SU-DHL-6 (cell line): ENCODE data around the gene RASSF3.

ENCODE experiments used
- H2AFZ ChIP-seq: fragments of 200-600 bp; sonication (generic); 2 replicates; pipeline ENCODE4 v1.6.1; 2014; ENCODE audit warnings: low read depth, mild to moderate bottlenecking, moderate library complexity, mixed read lengths, antibody characterized with exemption, low read length; ENCODE audit not compliant: severe bottlenecking
- H3F3A ChIP-seq: fragments of 200-600 bp; shearing (Covaris generic); 2 replicates; pipeline ENCODE4 v1.6.0; 2016; ENCODE audit warnings: antibody characterized with exemption, mild to moderate bottlenecking; ENCODE audit not compliant: insufficient read depth
- H3K27ac ChIP-seq: fragments of 200-600 bp; sonication (generic); 2 replicates; pipeline ENCODE4 v1.5.1; 2016; ENCODE audit warnings: low read depth, mild to moderate bottlenecking, low read length, moderate library complexity, mixed read lengths
- H3K27me3 ChIP-seq: fragments of 200-600 bp; sonication (generic), shearing (Covaris generic); 2 replicates; pipeline ENCODE4 v1.6.0; 2014; ENCODE audit warnings: mild to moderate bottlenecking, low read length
- H3K36me3 ChIP-seq: fragments of 200-600 bp; sonication (generic); 2 replicates; pipeline ENCODE4 v1.6.1; 2014; ENCODE audit warnings: mild to moderate bottlenecking, low read length, mixed read lengths
- H3K4me2 ChIP-seq: fragments of 300-600, 200-600 bp; shearing (Covaris generic), sonication (generic); 2 replicates; pipeline ENCODE4 v1.6.0; 2014; ENCODE audit warnings: low read length, low read depth, mild to moderate bottlenecking; ENCODE audit not compliant: poor library complexity, severe bottlenecking
- H3K4me3 ChIP-seq: fragments of 200-600 bp; sonication (generic); 2 replicates; pipeline ENCODE4 v1.5.1; 2014; ENCODE audit warnings: antibody characterized with exemption, low read length, mild to moderate bottlenecking, mixed read lengths; ENCODE audit not compliant: insufficient read depth, poor library complexity, severe bottlenecking
- H3K79me2 ChIP-seq: fragments of 200-600 bp; sonication (generic); 2 replicates; pipeline ENCODE4 v1.6.1; 2014; ENCODE audit warnings: mild to moderate bottlenecking, low read length, moderate library complexity; ENCODE audit not compliant: insufficient read depth
- H3K9ac ChIP-seq: fragments of 200-600 bp; sonication (generic); 2 replicates; pipeline ENCODE4 v1.7.0; 2014; ENCODE audit warnings: mild to moderate bottlenecking, low read length
- H3K9me2 ChIP-seq: fragments of 200-600 bp; sonication (generic); replicated peaks from 2 replicates; pipeline ENCODE4 v1.6.1; 2014; ENCODE audit warnings: low read length; ENCODE audit not compliant: insufficient read depth
- H3K9me3 ChIP-seq: fragments of 200-600 bp; sonication (generic); 2 replicates; pipeline ENCODE4 v1.6.1; 2014; ENCODE audit warnings: low read length, mixed read lengths; ENCODE audit not compliant: insufficient read depth
- H4K20me1 ChIP-seq: fragments of 200-600 bp; sonication (generic); 2 replicates; pipeline ENCODE4 v1.6.1; 2014; ENCODE audit warnings: low read depth, mild to moderate bottlenecking, antibody characterized with exemption, low read length, moderate library complexity, mixed read lengths
- EZH2phosphoT487 ChIP-seq: fragments of 200-600 bp; sonication (generic), shearing (Covaris generic); conservative IDR thresholded peaks from 2 replicates; pipeline ENCODE4 v1.6.1; 2018; ENCODE audit warnings: mild to moderate bottlenecking, antibody characterized with exemption, low read length, moderate library complexity, mixed read lengths
- TF ChIP-seq, protein P1 (sequence below): fragments of 200-600 bp; sonication (generic); IDR thresholded peaks from one replicate; pipeline ENCODE4 v1.5.1; 2017; ENCODE audit warnings: antibody characterized with exemption, mild to moderate bottlenecking, low read length, moderate library complexity; ENCODE audit not compliant: insufficient read depth, poor library complexity, severe bottlenecking

The RASSF3 gene

DNA sequence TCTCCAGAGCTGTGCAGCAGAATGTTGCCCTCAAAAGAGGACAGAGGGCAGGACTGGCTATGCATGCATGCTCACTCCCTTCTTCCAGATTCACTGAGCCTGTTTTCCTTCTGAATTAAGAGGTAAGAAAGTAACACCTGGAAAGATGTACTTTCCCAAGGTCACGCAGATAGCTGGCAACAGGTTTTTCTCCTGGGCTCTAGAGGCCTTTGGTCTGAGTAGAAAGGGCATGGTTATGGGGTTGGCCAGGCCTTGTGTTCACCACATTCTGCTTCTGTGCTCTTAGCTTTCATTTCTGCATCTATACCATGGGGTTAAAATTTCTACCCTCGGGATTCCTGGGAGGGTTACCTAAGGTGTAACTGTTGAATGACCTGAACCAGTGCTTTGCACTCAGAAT is 57.5 kb downstream of the RASSF3 start:
- no peaks in the 10 kb centered on the region for H3K9me3 ChIP-seq
- H3K36me3 ChIP-seq: no peaks in the 10 kb centered on the region
- no peaks in the 10 kb centered on the region for H3K9me2 ChIP-seq
- H3F3A ChIP-seq: no peaks in the 10 kb centered on the region
- no peak overlapping the region for H2AFZ ChIP-seq
- no peak overlapping the region for H3K9ac ChIP-seq
- no peak overlapping the region for H3K4me3 ChIP-seq
- H3K4me2 ChIP-seq: no peak overlapping the region
- H4K20me1 ChIP-seq: no peaks in the 10 kb centered on the region; the same call in 1 of the 2 replicates
- H3K79me2 ChIP-seq: peaks cover 51% of the 10 kb centered on the region
- H3K27me3 ChIP-seq: no peaks in the 10 kb centered on the region
- TF ChIP-seq, protein P1, sequence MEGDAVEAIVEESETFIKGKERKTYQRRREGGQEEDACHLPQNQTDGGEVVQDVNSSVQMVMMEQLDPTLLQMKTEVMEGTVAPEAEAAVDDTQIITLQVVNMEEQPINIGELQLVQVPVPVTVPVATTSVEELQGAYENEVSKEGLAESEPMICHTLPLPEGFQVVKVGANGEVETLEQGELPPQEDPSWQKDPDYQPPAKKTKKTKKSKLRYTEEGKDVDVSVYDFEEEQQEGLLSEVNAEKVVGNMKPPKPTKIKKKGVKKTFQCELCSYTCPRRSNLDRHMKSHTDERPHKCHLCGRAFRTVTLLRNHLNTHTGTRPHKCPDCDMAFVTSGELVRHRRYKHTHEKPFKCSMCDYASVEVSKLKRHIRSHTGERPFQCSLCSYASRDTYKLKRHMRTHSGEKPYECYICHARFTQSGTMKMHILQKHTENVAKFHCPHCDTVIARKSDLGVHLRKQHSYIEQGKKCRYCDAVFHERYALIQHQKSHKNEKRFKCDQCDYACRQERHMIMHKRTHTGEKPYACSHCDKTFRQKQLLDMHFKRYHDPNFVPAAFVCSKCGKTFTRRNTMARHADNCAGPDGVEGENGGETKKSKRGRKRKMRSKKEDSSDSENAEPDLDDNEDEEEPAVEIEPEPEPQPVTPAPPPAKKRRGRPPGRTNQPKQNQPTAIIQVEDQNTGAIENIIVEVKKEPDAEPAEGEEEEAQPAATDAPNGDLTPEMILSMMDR: no peak
- no peak for TF ChIP-seq EZH2phosphoT487
- H3K27ac ChIP-seq: no peak overlapping the region

DNA sequence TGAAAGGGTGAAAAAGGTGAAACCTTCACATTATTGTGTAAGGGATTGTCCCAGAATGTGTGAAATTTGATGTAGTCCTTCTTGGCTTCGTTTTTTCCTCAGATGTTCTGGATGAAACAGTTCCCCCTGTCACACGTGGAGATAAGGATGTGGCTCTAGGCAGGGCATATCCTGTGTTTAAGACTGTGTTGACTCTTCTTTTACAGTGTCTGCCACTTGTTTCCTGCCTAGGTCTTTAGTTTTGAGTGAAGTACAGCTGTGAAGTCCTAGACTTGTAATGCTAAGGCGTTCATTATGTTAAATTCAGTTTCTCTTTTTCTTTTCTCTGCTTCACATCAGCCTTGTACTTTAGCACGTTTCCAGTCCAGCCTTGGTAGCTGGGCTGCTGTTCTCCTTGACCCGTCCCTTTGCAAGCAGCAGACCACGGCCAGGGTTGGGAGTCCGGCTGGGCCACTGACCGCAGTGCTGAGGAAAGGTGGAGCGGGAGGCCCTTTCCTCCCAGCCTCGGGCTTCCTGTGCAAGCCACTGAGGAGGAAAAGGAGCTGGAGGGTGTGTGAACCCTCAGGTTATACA is 59.1 kb downstream of the RASSF3 start:
- H3K27me3 ChIP-seq: no peaks in the 10 kb centered on the region
- no peaks in the 10 kb centered on the region for H3K9me2 ChIP-seq
- peak overlapping the region; percentile 41 for H3K27ac ChIP-seq
- H3K36me3 ChIP-seq: no peaks in the 10 kb centered on the region
- peaks cover under 1% of the 10 kb centered on the region; the same call in 1 of the 2 replicates for H4K20me1 ChIP-seq
- no peak overlapping the region for H2AFZ ChIP-seq
- no peak for TF ChIP-seq EZH2phosphoT487
- TF ChIP-seq, protein P1: no peak
- peak overlapping the region; percentile 26 for H3K9ac ChIP-seq
- peak overlapping the region; percentile 45 for H3K4me2 ChIP-seq
- H3K4me3 ChIP-seq: no peak overlapping the region
- no peaks in the 10 kb centered on the region for H3F3A ChIP-seq
- no peaks in the 10 kb centered on the region for H3K9me3 ChIP-seq
- H3K79me2 ChIP-seq: peaks cover 66% of the 10 kb centered on the region

DNA sequence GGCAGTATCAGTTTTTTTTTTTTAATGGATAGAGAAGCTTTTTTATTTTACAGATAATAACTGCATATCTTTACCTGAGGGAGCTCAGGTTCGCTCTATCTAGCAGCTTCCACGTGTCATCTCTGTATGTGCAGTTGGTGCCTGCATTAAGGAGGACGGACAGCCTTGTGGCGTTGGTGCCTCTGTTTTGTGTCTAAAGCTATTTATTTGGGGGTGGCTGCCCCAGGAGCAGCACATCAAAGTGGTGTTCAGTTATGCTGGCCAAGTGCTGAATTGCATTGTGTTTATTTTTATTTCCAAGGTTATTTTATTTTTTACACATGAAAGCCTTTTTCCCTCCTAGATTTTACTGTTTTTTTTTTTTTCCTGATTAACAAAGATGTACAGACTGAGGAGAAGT is 59.7 kb downstream of the RASSF3 start:
- H3K27me3 ChIP-seq: no peaks in the 10 kb centered on the region
- H3K9ac ChIP-seq: peak overlapping the region; percentile 26
- H3K9me3 ChIP-seq: no peaks in the 10 kb centered on the region
- peaks cover 63% of the 10 kb centered on the region for H3K79me2 ChIP-seq
- no peaks in the 10 kb centered on the region for H3F3A ChIP-seq
- no peak overlapping the region for H2AFZ ChIP-seq
- H3K36me3 ChIP-seq: no peaks in the 10 kb centered on the region
- H4K20me1 ChIP-seq: peaks cover 3% of the 10 kb centered on the region; the same call in 1 of the 2 replicates
- no peaks in the 10 kb centered on the region for H3K9me2 ChIP-seq
- H3K4me3 ChIP-seq: no peak overlapping the region
- no peak for TF ChIP-seq EZH2phosphoT487
- TF ChIP-seq, protein P1: no peak
- H3K4me2 ChIP-seq: peak overlapping the region; percentile 45
- H3K27ac ChIP-seq: no peak overlapping the region
